ENCODE results near the gene MYB.

DNA sequence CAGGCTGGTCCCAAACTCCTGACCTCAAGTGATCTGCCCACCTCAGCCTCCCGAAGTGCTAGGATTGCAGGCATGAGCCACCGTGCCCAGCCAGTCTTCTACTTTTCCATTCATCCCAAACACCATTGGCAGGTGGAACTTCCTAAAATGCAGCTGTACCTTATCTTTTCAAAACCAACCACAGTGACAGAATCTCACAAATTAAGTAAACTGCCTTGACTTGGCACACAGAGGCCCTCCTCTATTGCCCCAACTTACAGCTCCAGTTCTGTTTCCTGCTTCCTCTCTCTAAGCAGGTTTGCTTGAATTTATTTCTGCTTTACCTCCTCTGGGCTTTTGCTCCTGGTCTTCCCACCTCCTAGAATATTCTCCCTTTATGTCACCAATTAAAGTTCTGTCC, 7.6 kb downstream of the MYB start:
- TF ChIP-seq, protein P1, sequence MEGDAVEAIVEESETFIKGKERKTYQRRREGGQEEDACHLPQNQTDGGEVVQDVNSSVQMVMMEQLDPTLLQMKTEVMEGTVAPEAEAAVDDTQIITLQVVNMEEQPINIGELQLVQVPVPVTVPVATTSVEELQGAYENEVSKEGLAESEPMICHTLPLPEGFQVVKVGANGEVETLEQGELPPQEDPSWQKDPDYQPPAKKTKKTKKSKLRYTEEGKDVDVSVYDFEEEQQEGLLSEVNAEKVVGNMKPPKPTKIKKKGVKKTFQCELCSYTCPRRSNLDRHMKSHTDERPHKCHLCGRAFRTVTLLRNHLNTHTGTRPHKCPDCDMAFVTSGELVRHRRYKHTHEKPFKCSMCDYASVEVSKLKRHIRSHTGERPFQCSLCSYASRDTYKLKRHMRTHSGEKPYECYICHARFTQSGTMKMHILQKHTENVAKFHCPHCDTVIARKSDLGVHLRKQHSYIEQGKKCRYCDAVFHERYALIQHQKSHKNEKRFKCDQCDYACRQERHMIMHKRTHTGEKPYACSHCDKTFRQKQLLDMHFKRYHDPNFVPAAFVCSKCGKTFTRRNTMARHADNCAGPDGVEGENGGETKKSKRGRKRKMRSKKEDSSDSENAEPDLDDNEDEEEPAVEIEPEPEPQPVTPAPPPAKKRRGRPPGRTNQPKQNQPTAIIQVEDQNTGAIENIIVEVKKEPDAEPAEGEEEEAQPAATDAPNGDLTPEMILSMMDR (IDR thresholded peaks at IDR 0.05; ENCODE audit: low read length) = no peak
- TF ChIP-seq EZH2phosphoT487 (IDR thresholded peaks at IDR 0.05; ENCODE audit: low read length) (no peak), EZH2 (optimal IDR thresholded peaks at IDR 0.05; ENCODE audit: low read depth, low read length) (no peak)
